ENCODE measurements around the gene GPR137B. TPM values are rescaled to one million over a fixed set of nuclear protein-coding genes. Genes with fewer than 3 reads are reported as not detected.

The GPR137B gene
- polyA plus RNA-seq, 1 donor from 2014 or later: 8.2 TPM

DNA sequence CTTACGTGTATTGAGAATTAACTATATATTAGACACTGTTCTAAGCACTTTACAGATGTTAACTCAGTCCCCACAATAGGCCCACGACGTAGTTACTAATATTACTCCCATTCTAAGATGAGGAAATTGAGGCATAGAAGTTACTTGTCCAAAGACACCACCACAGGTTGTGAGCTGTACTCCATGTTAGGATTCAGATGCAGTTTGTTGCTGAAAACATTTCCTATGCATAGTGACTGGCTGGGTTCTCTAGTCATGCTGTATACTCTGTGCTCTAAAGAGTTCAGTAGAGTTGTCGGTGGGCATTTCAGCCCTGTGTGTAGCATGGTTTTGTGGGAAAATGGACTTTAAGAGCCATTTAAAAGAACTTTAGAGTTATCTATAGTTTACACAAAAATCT, 65.2 kb downstream of the GPR137B start:
- no peak overlapping the region for H2AFZ ChIP-seq (ENCODE audit: low read depth, low read length)
- no peaks in the 10 kb centered on the region for H3K27me3 ChIP-seq (ENCODE audit: insufficient read depth, low read depth, low read length)
- no peaks in the 10 kb centered on the region for H3K9me3 ChIP-seq (ENCODE audit: low read length)
- TF ChIP-seq POLR2AphosphoS5 (IDR thresholded peaks at IDR 0.05) (no peak), SMC3 (conservative IDR thresholded peaks at IDR 0.05; ENCODE audit: poor library complexity) (no peak), EZH2 (IDR thresholded peaks at IDR 0.05; ENCODE audit: borderline replicate concordance, insufficient read depth, low read length, poor library complexity, severe bottlenecking) (no peak), EP300 (conservative IDR thresholded peaks at IDR 0.05; ENCODE audit: poor library complexity, severe bottlenecking) (no peak), TAF1 (IDR thresholded peaks at IDR 0.05; ENCODE audit: low read depth) (no peak), RAD21 (conservative IDR thresholded peaks at IDR 0.05) (no peak), CTCF (IDR thresholded peaks at IDR 0.05; ENCODE audit: poor library complexity, severe bottlenecking) (no peak), MXI1 (conservative IDR thresholded peaks at IDR 0.05; ENCODE audit: poor library complexity, severe bottlenecking) (no peak), REST (IDR thresholded peaks at IDR 0.05; ENCODE audit: borderline replicate concordance) (no peak)
- no peaks in the 10 kb centered on the region for H4K20me1 ChIP-seq (ENCODE audit: insufficient read depth)
- no peaks in the 10 kb centered on the region for H3K79me2 ChIP-seq (replicated peaks; ENCODE audit: insufficient read depth, low read length)
- no peak overlapping the region for H3K9ac ChIP-seq (ENCODE audit: low read length)
- no peaks in the 10 kb centered on the region for H3F3A ChIP-seq (ENCODE audit: insufficient read depth, low read length, poor library complexity, severe bottlenecking)
- no peak overlapping the region for H3K27ac ChIP-seq (ENCODE audit: low read length)
- no peak overlapping the region for H3K4me2 ChIP-seq (ENCODE audit: low read length)
- H3K9me2 ChIP-seq (ENCODE audit: insufficient read depth, low read length): no peaks in the 10 kb centered on the region
- peaks cover under 1% of the 10 kb centered on the region for H3K36me3 ChIP-seq (ENCODE audit: insufficient read depth, low read length)
- H3K4me3 ChIP-seq (ENCODE audit: low read length): no peak overlapping the region

- Histone ChIP-seq H3K4me3 (ENCODE audit: low read length) (no peak overlapping the region), H3K27me3 (ENCODE audit: insufficient read depth, low read depth, low read length) (no peaks in the 10 kb centered on the region), H3F3A (ENCODE audit: insufficient read depth, low read length, poor library complexity, severe bottlenecking) (no peaks in the 10 kb centered on the region), H3K9ac (ENCODE audit: low read length) (no peak overlapping the region), H3K27ac (ENCODE audit: low read length) (no peak overlapping the region), H3K9me3 (ENCODE audit: low read length) (no peaks in the 10 kb centered on the region), H3K36me3 (ENCODE audit: insufficient read depth, low read length) (no peaks in the 10 kb centered on the region), H3K79me2 (replicated peaks; ENCODE audit: insufficient read depth, low read length) (no peaks in the 10 kb centered on the region), H4K20me1 (ENCODE audit: insufficient read depth) (no peaks in the 10 kb centered on the region), H3K4me2 (ENCODE audit: low read length) (no peak overlapping the region), H3K9me2 (ENCODE audit: insufficient read depth, low read length) (no peaks in the 10 kb centered on the region), H2AFZ (ENCODE audit: low read depth, low read length) (no peak overlapping the region)
- TF ChIP-seq RAD21 (conservative IDR thresholded peaks at IDR 0.05): no peak
- TF ChIP-seq EZH2 (IDR thresholded peaks at IDR 0.05; ENCODE audit: borderline replicate concordance, insufficient read depth, low read length, poor library complexity, severe bottlenecking): no peak
- TF ChIP-seq CTCF (IDR thresholded peaks at IDR 0.05; ENCODE audit: poor library complexity, severe bottlenecking): no peak
- no peak for TF ChIP-seq EP300 (conservative IDR thresholded peaks at IDR 0.05; ENCODE audit: poor library complexity, severe bottlenecking)
- TF ChIP-seq POLR2AphosphoS5 (IDR thresholded peaks at IDR 0.05): no peak
- no peak for TF ChIP-seq TAF1 (IDR thresholded peaks at IDR 0.05; ENCODE audit: low read depth)
These were observed 66.8 kb downstream of the GPR137B start for GRCh38 chr1:236209185-236209584.
